Ectodermal cell (in vitro differentiated cells): ENCODE results near the gene HTR4.
"Not testable (repeated sequence)": the region's sequence is repeated elsewhere in the genome, so short reads cannot be mapped to it uniquely, and the experiment has no call there.

Experiments
- H3K27ac ChIP-seq: 2 replicates; pipeline ENCODE4 v1.7.0; 2013; ENCODE audit warnings: mild to moderate bottlenecking, low read depth, low read length; ENCODE audit not compliant: insufficient read depth, poor library complexity, severe bottlenecking
- H3K27me3 ChIP-seq: 2 replicates; pipeline ENCODE4 v1.7.0; 2013; ENCODE audit warnings: mild to moderate bottlenecking, low read length; ENCODE audit not compliant: insufficient read depth, control insufficient read depth, poor library complexity, severe bottlenecking
- H3K36me3 ChIP-seq: one replicate; pipeline ENCODE4 v1.7.0; 2013; ENCODE audit warnings: low read length; ENCODE audit not compliant: control insufficient read depth, insufficient read depth
- H3K4me1 ChIP-seq: one replicate; pipeline ENCODE4 v1.7.0; 2013; ENCODE audit warnings: low read length; ENCODE audit not compliant: control insufficient read depth, insufficient read depth
- H3K4me3 ChIP-seq: 2 replicates; pipeline ENCODE4 v1.7.0; 2013; ENCODE audit warnings: low read depth, low read length, control low read depth; ENCODE audit not compliant: insufficient read depth
- H3K9me3 ChIP-seq: 2 replicates; pipeline ENCODE4 v1.7.0; 2013; ENCODE audit warnings: mild to moderate bottlenecking, low read length, moderate library complexity; ENCODE audit not compliant: control insufficient read depth
- WGBS, 2 experiments: methylation state at CpG; one replicate each; pipeline ENCODE4 v1.1.7; 2013; ENCODE audit warnings: missing lambda C conversion rate in 2 of 2; 5-methylcytosine and 5-hydroxymethylcytosine counted together

The HTR4 gene

DNA sequence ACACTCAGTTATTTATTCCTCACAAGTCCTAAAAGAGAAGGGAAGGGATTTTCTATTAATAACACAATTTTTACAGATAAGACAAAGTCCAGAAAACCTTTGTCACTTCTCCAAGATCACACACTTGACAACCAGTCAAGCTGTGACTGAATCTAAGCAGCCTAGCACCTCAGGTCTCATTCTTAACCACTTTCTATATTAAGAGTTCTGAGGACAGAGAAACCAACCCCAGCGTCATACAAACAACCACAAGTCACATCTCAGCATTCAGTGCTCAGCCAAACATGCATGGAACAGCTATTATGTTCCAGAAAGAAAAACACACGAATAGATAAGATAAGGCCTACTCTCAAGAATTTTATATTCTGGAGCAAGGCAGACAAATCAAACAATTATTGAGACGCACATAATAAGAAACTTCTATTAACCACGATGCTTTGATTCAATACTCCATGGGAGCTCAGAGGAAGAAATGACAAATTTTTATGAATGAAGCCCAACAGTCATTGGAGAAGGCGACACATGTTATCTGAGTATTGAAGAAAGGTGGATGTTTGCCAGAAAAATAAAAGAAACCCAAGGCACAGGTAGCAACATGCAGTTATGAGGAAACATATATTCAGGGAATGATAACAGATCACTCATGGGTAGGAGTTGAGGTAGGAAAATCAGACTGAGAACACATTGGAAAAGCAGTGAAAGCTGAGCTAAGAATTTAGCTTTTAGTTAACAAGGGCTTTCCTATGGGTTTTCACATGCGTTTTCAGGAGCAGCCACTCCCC, 113.1 kb downstream of the HTR4 start:
- Histone ChIP-seq H3K4me1 (no peaks in the 10 kb centered on the region), H3K36me3 (no peaks in the 10 kb centered on the region), H3K27ac (no peak overlapping the region), H3K9me3 (no peaks in the 10 kb centered on the region), H3K4me3 (no peak overlapping the region), H3K27me3 (no peaks in the 10 kb centered on the region)
- WGBS, 2 experiments, result 89 to 90% methylated on average over 6 of the region's 6 CpGs

- Histone ChIP-seq H3K9me3 (no peaks in the 10 kb centered on the region), H3K27me3 (no peaks in the 10 kb centered on the region), H3K27ac (no peak overlapping the region), H3K4me3 (no peak overlapping the region), H3K4me1 (no peaks in the 10 kb centered on the region), H3K36me3 (no peaks in the 10 kb centered on the region)
- WGBS, 2 experiments, result 100% methylated on average over 1 of the region's 1 CpG
These were observed 113.7 kb downstream of the HTR4 start for GRCh38 chr5:148540647-148541046.

DNA sequence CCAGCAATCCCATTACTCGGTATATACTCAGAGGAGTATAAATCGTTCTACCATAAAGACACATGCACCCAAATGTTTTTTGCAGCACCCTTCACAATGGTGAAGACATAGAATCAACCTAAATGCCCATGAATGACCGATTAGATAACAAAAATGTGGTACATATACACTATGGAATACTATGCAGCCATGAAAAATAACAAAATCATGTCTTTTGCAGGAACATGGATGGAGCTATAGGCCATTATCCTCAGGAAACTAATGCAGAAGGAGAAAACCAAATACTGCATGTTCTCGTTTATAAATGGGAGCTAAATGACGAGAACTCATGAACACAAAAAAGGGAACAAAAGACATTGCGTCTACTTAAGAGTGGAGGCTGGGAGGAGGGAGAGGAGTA, 114.5 kb downstream of the HTR4 start:
- no peaks in the 10 kb centered on the region for H3K9me3 ChIP-seq
- no peaks in the 10 kb centered on the region for H3K4me1 ChIP-seq
- no peaks in the 10 kb centered on the region for H3K27me3 ChIP-seq
- 93 to 94% methylated on average over 5 to 6 of the region's 6 CpGs for WGBS, 2 experiments
- no peaks in the 10 kb centered on the region for H3K36me3 ChIP-seq
- H3K27ac ChIP-seq, result no peak overlapping the region
- H3K4me3 ChIP-seq, result no peak overlapping the region

DNA sequence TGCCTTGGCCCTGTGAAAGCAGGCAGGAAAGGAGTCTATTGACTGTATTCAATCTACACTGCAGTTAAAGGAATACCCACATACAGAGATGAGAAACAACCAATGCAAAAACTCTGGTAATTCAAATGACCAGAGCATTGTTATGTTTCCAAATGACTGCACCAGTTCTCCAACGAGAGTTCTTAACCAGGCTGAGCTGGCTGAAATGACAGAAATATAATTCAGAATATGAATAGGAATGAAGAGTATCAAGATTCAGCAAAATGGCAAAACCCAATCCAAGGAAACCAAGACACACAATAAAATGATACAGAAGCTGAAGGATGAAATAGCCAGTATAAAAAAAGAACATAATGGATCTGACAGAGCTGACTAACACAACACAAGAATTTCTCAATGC, 119.1 kb downstream of the HTR4 start:
- Histone ChIP-seq H3K4me3 (no peak overlapping the region), H3K9me3 (no peaks in the 10 kb centered on the region), H3K27me3 (no peaks in the 10 kb centered on the region), H3K27ac (no peak overlapping the region), H3K4me1 (no peaks in the 10 kb centered on the region), H3K36me3 (no peaks in the 10 kb centered on the region)
- 83 to 87% methylated on average over 1 of the region's 1 CpG for WGBS, 2 experiments

DNA sequence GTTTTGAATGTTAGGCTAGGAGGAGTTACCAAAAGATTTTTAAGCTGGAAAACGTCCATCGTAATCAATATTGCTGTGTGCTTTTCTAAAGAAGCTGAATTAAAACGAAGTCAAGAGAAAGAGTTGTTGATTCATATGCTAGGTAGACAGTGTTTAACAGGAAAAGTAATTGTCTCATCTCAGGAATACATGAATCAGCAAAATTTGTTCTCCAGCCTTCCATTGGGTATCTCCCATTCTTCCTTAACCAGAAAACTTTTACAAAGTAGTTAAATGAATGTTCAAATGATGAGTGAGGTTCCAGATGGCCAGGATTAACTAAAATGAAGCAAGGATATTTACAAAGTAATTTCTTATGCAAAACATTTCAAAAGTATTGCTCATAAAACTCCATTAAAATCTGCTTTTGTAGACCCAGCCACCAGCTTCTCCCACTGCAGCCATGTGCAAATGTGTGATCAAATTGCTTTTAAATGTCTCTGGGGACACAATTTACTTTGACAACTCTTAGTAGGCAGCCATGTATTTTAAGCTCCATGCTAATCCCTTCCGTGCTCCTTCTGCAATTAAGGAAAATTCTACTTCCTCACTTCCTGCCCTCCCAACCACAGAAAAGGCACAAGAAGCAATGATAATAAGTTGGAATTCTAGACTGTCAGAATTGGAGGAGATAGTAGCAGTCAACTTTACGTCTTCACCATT, 121.2 kb downstream of the HTR4 start:
- H3K36me3 ChIP-seq, result no peaks in the 10 kb centered on the region
- no peak overlapping the region for H3K27ac ChIP-seq
- H3K4me3 ChIP-seq, result no peak overlapping the region
- WGBS, 2 experiments, result 85 to 95% methylated on average over 5 of the region's 5 CpGs
- H3K4me1 ChIP-seq, result no peaks in the 10 kb centered on the region
- no peaks in the 10 kb centered on the region for H3K27me3 ChIP-seq
- H3K9me3 ChIP-seq, result no peaks in the 10 kb centered on the region

DNA sequence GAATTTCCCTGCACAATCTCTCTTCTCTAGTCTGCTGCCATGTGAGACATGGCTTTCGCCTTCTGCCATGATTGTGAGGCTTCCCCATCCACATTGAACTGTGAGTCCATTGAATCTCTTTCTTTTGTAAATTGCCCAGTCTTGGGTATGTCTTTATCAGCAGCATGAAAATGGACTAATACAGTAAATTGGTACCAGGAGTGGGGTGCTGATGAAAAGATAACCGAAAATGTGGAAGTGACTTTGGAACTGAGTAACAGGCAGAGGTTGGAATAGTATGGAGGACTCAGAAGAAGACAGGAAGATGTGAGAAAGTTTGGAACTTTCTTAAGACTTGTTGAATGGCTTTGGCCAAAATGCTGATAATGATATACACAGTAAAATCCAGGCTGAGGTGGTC, 124.9 kb downstream of the HTR4 start:
- H3K4me3 ChIP-seq, H3K36me3 ChIP-seq, H3K27ac ChIP-seq, H3K4me1 ChIP-seq, H3K9me3 ChIP-seq, H3K27me3 ChIP-seq: not testable (repeated sequence)
- WGBS, 2 experiments, result 84 to 90% methylated on average over 2 of the region's 2 CpGs

GRCh38 chr5:148524721-148525120, 129.6 kb downstream of the HTR4 start:
- H3K4me3 ChIP-seq, result no peak overlapping the region
- H3K27me3 ChIP-seq, result no peaks in the 10 kb centered on the region
- WGBS, 2 experiments, result 86 to 88% methylated on average over 5 of the region's 5 CpGs
- no peak overlapping the region for H3K27ac ChIP-seq
- no peaks in the 10 kb centered on the region for H3K4me1 ChIP-seq
- H3K9me3 ChIP-seq, result no peaks in the 10 kb centered on the region
- no peaks in the 10 kb centered on the region for H3K36me3 ChIP-seq

DNA sequence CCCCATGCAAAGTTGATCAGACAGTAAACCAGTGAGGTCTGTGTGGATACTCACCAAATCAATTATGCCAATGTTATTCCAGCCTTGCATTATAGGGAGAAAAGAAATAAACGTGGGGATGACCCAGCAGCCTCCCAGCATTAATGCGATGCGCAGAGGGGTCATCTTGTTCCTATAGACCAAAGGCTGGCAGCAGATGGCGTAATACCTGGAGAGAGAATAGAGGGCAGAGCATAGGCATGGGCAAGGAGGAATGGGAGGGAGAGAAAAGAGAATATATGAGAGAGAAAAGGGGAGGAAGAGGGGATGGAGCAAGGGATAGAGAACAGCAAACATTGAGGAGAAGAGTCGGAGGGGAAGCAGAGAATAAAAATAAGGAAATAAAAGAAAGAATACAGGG, 131.2 kb downstream of the HTR4 start:
- WGBS, 2 experiments, result 75 to 82% methylated on average over 5 of the region's 5 CpGs

DNA sequence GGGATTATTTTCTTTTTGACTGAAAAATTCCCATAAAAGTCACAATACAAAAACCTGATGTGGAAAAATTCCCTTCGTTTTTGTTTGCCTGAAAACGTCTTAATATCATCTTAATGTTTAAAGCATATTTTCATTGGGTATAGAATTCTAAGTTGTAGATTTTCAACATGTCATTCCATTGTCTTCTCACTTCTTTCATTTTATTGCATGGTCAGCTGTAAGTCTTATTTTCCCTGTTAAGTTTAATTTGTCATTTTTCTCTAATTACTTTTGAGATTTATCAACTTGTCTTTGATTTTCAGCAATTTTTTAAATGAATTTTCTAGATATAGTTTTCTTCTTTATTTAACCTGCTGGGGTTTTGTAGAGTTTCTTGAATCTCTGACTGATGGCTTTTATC, 138.9 kb downstream of the HTR4 start:
- Histone ChIP-seq H3K27ac (no peak overlapping the region), H3K4me1 (no peaks in the 10 kb centered on the region), H3K9me3 (no peaks in the 10 kb centered on the region), H3K27me3 (no peaks in the 10 kb centered on the region), H3K36me3 (no peaks in the 10 kb centered on the region), H3K4me3 (no peak overlapping the region)
- no CpG with 5 or more reads among the region's 2 CpGs for WGBS, 2 experiments

More for the DNA sequence above, 131.2 kb downstream of the HTR4 start:
- no peaks in the 10 kb centered on the region for H3K27me3 ChIP-seq
- H3K36me3 ChIP-seq, result no peaks in the 10 kb centered on the region
- no peak overlapping the region for H3K27ac ChIP-seq
- H3K9me3 ChIP-seq, result no peaks in the 10 kb centered on the region
- H3K4me3 ChIP-seq, result no peak overlapping the region
- H3K4me1 ChIP-seq, result no peaks in the 10 kb centered on the region

DNA sequence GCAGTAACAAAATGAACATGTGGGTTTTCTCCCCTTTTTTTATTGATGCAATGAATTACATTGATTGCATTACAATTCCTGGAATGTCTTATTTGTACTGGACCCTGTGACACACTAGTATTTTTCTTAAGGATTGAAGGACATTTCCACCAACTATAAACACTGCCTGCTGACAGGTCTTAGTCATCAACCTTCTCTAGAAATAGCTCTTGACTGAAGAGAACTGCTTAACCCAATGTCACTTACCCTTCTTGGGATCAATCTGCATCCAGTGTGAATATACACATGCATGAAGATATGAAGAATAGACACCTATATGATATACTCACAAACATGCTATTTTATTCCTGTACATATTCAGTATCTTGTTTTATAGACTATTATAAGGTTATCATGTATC, 140.0 kb downstream of the HTR4 start:
- Histone ChIP-seq H3K4me1 (no peaks in the 10 kb centered on the region), H3K4me3 (no peak overlapping the region), H3K27me3 (no peaks in the 10 kb centered on the region), H3K36me3 (no peaks in the 10 kb centered on the region), H3K27ac (no peak overlapping the region), H3K9me3 (no peaks in the 10 kb centered on the region)
